Panc1 (cell line): ENCODE results near the gene ASCL2.

ENCODE experiments used
- REST ChIP-seq, 2 experiments: IDR thresholded peaks; 2 replicates each; pipeline ENCODE4 v1.6.1; 2011 to 2012; ENCODE audit warnings: low read depth in 2 of 2, control low read depth in 1 of 2, low read length in 1 of 2, mild to moderate bottlenecking in 1 of 2, moderate library complexity in 1 of 2; ENCODE audit not compliant: insufficient read depth in 1 of 2
- SIN3A ChIP-seq: IDR thresholded peaks from 2 replicates; pipeline ENCODE4 v1.6.1; 2012; ENCODE audit warnings: low read depth, mild to moderate bottlenecking, low read length, moderate library complexity, borderline replicate concordance; ENCODE audit not compliant: insufficient read depth
- TF ChIP-seq, protein P1 (sequence below): fragments of 450-650 bp; IDR thresholded peaks from 2 replicates; pipeline ENCODE4 v1.5.1; 2017; ENCODE audit warnings: mild to moderate bottlenecking

- TF ChIP-seq, protein P1, sequence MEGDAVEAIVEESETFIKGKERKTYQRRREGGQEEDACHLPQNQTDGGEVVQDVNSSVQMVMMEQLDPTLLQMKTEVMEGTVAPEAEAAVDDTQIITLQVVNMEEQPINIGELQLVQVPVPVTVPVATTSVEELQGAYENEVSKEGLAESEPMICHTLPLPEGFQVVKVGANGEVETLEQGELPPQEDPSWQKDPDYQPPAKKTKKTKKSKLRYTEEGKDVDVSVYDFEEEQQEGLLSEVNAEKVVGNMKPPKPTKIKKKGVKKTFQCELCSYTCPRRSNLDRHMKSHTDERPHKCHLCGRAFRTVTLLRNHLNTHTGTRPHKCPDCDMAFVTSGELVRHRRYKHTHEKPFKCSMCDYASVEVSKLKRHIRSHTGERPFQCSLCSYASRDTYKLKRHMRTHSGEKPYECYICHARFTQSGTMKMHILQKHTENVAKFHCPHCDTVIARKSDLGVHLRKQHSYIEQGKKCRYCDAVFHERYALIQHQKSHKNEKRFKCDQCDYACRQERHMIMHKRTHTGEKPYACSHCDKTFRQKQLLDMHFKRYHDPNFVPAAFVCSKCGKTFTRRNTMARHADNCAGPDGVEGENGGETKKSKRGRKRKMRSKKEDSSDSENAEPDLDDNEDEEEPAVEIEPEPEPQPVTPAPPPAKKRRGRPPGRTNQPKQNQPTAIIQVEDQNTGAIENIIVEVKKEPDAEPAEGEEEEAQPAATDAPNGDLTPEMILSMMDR: no peak
- TF ChIP-seq SIN3A (no peak), REST (IDR thresholded peaks at IDR 0.05; ENCODE audit: insufficient read depth in 1 of 2, low read depth in 2 of 2, low read length in 1 of 2) (no peak)
Measured at GRCh38 chr11:2251138-2251537, 19.2 kb downstream of the ASCL2 start.
